Measurements from ENCODE around the gene EP400. TPM values are rescaled to one million over a fixed set of nuclear protein-coding genes. Genes with fewer than 3 reads are reported as not detected.

EP400 gene
- total and polyA plus RNA-seq, 8 donors, result 5.2 to 39.8 (median 21.6) TPM

- H3K9me3 ChIP-seq, result no peaks in the 10 kb centered on the region
- no peak overlapping the region for H3K4me3 ChIP-seq
- no peak for TF ChIP-seq CTCF (IDR thresholded peaks at IDR 0.05)
- TF ChIP-seq EP300 (IDR thresholded peaks at IDR 0.05), result no peak
- TF ChIP-seq POLR2A (IDR thresholded peaks at IDR 0.05), result no peak
- TF ChIP-seq POLR2AphosphoS5 (IDR thresholded peaks at IDR 0.05), result no peak
- 90 to 95% (median 94%) methylated on average over 15 to 22 of the region's 22 CpGs for WGBS, 5 donors
- H3K36me3 ChIP-seq, result peaks cover 81 to 100% (median 96%) of the 10 kb centered on the region in 4 donors
- peaks cover 0 to 7% (median 0%) of the 10 kb centered on the region in 4 donors for H3K4me1 ChIP-seq
- no peak for DNase-seq
- no peaks in the 10 kb centered on the region for H3K27me3 ChIP-seq
- no peak overlapping the region for H3K27ac ChIP-seq
- intact Hi-C loops (cut with DNase I; ENCODE audit: low total_unique reads), result no loop called here
Observed at GRCh38 chr12:132014092-132014914, 64.6 kb downstream of the EP400 start.

GRCh38 chr12:132014915-132015280 is 65.2 kb downstream of the EP400 start:
- H3K27ac ChIP-seq, result no peak overlapping the region
- no peaks in the 10 kb centered on the region for H3K27me3 ChIP-seq
- peaks cover 87 to 100% (median 98%) of the 10 kb centered on the region in 4 donors for H3K36me3 ChIP-seq
- TF ChIP-seq POLR2AphosphoS5 (IDR thresholded peaks at IDR 0.05) (no peak), EP300 (IDR thresholded peaks at IDR 0.05) (no peak)
- no peak overlapping the region for H3K4me3 ChIP-seq
- WGBS, 5 donors, result 86 to 95% (median 91%) methylated on average over 7 of the region's 7 CpGs
- DNase-seq, result no peak
- no peaks in the 10 kb centered on the region for H3K9me3 ChIP-seq
- peaks cover 0 to 7% (median 0%) of the 10 kb centered on the region in 4 donors for H3K4me1 ChIP-seq
- intact Hi-C loops (cut with DNase I; ENCODE audit: low total_unique reads), result no loop called here

- no peak for TF ChIP-seq POLR2A (IDR thresholded peaks at IDR 0.05)
- TF ChIP-seq CTCF (IDR thresholded peaks at IDR 0.05), result no peak
- TF ChIP-seq EP300 (IDR thresholded peaks at IDR 0.05), result no peak
- no peak for TF ChIP-seq POLR2AphosphoS5 (IDR thresholded peaks at IDR 0.05)
- Histone ChIP-seq H3K36me3 (peaks cover 93 to 100% (median 100%) of the 10 kb centered on the region in 4 donors), H3K27me3 (no peaks in the 10 kb centered on the region), H3K9me3 (no peaks in the 10 kb centered on the region), H3K4me3 (no peak overlapping the region), H3K27ac (no peak overlapping the region), H3K4me1 (no peaks in the 10 kb centered on the region)
- 90 to 97% (median 94%) methylated on average over 17 to 21 of the region's 21 CpGs for WGBS, 5 donors
- intact Hi-C loops (cut with DNase I; ENCODE audit: low total_unique reads), result no loop called here
- no peak for DNase-seq
Observed at GRCh38 chr12:132015686-132016430, 66.1 kb downstream of the EP400 start.

DNA sequence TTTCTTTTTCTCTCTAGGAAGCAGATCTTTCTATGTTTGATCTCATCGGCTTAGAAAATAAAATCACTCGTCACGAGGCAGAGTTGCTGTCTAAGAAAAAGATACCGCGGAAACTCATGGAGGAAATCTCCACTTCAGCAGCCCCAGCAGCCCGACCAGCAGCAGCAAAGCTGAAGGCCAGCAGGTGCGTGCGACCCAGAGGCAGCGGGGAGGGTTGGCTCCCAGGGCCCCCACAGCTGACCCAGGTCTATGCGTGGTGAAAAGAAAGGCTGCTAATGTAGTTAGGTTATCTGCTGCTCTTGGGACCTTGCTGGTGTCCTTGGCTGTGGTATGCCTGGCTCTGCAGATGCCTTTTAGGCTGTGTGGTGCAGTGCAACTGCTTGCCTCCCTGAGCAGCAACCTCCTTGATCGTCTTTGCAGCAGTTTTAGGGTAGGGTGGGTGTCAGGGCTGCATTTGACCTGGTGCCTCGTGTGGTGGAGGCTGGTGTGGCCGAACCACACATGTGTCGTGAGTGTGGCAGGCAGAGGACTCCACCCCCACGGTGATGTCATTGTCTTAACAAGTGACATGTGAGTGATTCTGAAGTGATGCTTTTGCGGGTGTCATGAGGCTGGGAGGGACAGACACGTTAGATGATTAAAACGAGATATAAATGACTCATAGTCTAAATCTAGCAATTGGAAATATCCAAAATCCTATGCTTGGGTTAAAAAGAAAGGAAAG is 68.6 kb downstream of the EP400 start:
- Histone ChIP-seq H3K4me3 (no peak overlapping the region), H3K9me3 (no peaks in the 10 kb centered on the region), H3K4me1 (no peaks in the 10 kb centered on the region), H3K27ac (no peak overlapping the region), H3K27me3 (no peaks in the 10 kb centered on the region), H3K36me3 (peaks cover 75 to 100% (median 97%) of the 10 kb centered on the region in 4 donors)
- TF ChIP-seq POLR2AphosphoS5 (IDR thresholded peaks at IDR 0.05) (no peak), POLR2A (IDR thresholded peaks at IDR 0.05) (no peak), EP300 (IDR thresholded peaks at IDR 0.05) (no peak), CTCF (IDR thresholded peaks at IDR 0.05) (no peak)
- intact Hi-C loops (cut with DNase I; ENCODE audit: low total_unique reads), result no loop called here
- 89 to 92% (median 91%) methylated on average over 18 of the region's 18 CpGs for WGBS, 5 donors
- DNase-seq, result no peak
